HG02981 (cell line): ENCODE data around the gene RSPH1.
A peak's percentile ranks its signal among the peaks of the same experiment; 100 is the strongest.

Experiments used
- ATAC-seq: cut with Tn5 transposase; IDR thresholded peaks from one replicate; pipeline ENCODE4 v1.9.1; 2021; ENCODE audit warnings: mild to moderate bottlenecking, moderate library complexity; ENCODE audit not compliant: unreplicated experiment

Gene RSPH1

DNA sequence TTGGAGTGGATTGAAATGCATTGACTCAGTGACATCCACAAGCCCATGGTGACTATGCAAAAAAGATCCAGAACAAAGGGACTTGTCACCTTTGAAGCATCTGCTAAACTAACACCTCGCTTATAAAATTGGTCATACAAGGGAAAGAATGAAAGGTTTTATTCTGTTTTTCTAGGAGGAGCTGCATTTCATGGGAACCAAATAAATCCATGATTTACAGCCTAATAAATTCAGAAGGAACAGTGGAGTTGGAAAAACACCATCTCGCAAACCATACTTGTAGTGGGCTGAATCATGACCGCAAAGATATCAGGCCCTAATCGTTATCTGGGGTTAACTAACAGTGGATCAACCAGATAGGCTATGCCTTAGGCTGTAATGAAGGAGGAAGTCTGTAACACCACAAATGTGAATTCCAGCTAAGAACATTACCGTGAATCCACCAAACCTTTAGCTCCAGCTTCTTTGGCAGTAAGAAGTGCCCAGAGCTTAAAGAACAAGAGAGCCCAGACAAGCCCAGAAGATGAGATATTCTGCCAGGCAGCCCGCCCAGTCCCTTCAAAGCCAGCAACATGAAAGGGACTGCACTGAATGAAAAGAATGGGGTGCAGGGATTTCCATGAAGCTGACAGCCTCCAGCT lies 27.4 kb downstream of the RSPH1 start:
- ATAC-seq, result no peak

- no peak for ATAC-seq
These were observed 28.7 kb downstream of the RSPH1 start for GRCh38 chr21:42467140-42467983.

- ATAC-seq, result no peak
These were observed 29.3 kb downstream of the RSPH1 start for GRCh38 chr21:42466700-42467099.

- ATAC-seq, result peak; percentile 27
These were observed 30.3 kb downstream of the RSPH1 start for GRCh38 chr21:42465803-42466127.

DNA sequence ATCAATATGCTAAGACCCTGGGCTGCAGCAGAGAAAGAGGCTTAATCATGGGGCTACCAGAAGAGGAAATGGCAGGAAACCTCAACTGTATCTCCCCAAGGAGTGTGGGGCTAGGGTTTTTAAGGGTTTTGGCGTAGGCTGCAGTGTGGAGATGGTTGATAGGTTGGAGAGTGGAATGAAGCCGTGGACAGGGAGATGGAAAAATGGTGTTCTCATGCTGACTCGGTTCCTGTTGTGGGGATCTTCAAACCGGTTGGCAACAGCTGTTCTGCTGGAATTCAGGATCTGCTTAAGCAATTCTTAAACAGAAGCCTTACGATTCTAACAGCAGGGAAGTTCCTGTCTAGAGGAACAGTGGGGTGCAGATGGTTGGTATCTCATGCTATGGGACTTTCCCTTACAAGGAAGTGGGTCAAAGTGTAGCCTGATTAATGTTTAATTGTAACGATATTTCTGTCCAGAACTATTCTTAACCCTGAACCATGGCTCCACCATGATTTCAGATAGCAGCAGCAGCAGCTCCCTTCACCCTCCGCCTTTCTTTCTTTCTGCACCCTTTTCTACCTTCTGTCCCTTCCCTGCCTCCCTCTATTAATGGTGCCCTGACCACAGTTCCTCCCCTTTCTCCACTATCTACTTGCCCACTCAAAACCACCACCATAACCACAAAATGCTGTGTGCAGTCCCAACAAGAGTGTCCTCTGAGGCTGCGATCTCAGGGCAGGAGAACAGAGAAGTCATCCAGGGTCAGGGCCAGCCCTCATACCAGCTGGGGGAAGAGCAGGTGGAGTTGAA lies 30.8 kb downstream of the RSPH1 start:
- peak; percentile 15 for ATAC-seq

DNA sequence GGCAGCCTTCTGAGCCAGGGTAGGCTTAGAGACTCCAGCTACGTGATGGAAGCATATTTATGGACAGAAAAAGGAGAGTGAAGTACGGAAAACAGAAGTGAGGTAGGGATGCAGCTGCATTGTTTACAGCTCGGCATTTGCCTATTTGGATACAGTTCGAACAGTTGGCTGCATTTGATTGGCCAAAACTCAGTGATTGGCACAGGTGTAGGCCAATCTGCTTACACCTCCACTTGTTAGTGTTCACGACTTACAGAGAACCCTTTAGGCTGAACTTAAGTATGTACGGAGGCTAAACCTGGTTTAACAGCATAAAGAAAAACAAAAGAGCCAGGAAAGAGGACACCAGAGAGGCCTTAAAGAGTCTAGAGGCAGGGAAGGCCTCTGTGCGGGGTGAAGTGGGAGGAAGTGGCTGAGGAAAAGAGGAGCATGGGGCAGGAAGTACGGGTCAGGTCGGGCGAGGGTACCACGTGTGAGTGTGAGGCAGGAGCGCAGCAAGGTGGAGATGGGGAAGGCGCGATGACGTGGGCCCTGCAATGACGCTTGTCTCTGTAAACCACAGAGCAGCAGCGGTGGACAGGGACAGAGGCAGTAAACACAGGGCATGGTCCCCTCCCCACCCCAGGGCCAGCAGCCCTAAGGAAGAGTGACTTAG lies 32.0 kb downstream of the RSPH1 start:
- ATAC-seq, result no peak

DNA sequence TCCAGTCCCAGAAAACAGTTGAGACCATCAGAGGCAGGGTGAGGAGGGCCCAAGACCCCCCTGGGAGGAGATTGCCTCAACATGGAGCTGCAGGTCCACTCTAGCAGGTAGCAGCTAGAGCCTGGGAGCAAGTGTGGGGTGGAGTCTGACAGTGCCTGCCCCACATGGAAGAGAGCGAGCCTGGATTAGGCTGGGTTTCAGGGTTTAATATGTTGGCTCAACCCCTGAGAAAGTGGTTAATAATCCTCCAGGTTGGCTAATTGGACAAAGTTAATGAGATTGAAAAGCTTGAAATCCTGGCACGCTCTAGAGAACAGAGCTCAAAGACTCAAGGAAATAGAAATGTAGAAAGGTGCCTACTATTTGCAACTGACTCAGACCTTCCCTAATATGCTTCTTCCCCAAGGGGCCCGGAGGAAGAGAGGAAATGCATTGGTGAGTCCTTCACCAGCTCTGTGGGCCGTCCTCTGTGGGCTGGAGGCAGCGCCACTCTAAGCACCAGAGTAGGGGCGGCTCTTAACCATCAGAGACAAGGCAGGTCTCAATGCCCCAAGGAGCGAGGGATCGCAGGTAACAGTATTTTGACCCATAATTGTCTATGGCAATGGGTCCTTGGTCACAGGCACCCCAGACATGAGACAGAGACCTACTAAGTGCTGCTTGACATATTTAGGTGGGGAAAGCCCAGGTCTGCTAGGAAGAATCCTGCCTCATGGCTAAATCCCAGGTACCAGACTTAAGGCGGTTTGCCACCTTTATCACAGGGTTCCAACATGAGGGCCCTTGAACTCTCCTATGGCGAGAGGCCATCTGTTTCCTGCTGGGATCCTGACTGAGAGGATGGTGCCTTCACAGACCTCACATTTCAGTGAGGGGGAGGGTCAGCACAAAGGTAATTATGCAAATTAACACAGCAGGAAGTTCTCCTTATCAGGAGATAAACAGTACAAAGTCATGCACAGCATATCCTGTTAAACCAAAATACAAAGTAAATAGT lies 33.8 kb downstream of the RSPH1 start:
- no peak for ATAC-seq

DNA sequence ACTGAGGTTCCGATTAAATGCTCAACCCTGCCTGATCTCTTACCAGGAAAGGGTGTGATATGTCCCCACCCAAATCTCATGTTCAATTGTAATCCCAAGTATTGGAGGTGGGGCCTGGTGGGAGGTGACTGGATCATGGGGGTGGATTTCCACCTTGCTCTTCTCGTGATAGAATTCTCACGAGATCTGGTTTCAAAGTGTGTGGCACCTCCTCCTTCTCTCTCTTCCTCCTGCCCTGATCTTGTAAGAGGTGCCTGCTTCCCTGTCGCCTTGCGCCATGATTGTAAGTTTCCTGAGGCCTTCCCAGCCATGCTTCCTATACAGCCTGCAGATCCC lies 34.9 kb downstream of the RSPH1 start:
- ATAC-seq, result no peak

DNA sequence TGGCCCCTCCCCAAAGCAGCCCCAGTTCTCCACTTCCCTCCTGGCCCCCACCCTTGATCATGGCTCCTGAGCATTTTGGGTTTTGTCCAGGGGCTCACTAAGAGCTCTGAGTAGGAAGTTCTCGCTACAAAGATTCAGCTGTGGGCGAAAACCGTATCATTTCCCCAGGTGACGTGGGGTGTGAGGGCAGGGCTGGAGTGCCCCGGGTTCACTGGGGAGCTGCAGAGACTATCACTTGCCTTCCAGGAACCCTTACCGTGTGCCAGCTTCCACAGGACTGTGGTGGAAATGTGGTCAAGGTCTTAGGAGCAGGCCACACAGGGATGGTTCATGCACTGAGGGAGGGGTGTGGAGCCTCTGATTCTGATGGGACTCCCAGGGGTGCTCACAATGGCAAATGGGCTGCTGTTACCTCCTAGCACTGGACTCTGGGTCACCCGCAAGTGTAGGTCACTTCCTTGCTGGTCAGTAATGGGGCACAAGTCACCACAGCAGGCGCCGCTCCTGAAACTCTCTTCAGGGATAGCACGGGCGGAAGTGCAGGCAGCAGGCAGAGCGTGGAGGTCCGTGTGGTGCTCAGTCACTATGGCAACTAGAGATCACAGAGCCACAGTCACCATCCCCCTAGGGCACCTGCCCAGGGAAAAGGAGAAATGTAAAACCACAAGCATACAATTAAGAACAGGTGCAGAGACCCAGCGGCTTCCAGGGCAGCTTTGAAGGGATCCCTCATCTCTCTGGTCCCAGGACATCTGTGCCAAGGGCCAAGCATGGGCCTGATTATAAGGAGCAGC lies 35.4 kb downstream of the RSPH1 start:
- ATAC-seq, result peak; percentile 63

DNA sequence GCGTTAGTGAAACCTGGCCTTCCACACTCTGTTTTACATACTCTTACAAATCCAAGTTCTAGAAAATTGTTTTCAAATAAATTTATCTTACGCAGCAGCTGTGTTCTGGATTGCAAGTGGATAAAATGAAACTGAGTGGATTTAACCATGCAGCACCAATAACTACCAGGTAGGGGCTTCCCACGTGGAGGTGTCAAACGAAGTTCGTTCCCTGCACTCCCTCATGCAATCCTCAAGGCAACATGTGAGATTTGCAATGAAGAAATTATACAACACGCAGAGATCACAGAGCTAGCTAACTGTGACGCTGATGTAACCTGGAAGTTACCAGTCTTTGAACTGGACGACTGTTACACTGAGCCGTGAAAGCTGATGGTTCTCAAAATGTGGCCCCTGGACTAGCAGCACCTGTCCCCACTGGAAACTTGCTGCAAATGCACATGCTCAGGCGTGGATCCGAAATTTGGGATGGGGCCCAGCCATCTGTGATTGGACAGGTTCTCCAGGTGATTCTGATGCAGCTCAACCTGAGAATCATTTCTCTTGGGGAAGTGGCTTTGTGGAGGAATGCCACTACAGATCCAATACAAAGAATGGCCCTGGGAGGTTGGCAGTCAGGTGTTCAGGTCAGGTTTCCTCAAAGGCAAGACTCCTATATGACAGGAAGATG lies 36.3 kb downstream of the RSPH1 start:
- ATAC-seq, result no peak

DNA sequence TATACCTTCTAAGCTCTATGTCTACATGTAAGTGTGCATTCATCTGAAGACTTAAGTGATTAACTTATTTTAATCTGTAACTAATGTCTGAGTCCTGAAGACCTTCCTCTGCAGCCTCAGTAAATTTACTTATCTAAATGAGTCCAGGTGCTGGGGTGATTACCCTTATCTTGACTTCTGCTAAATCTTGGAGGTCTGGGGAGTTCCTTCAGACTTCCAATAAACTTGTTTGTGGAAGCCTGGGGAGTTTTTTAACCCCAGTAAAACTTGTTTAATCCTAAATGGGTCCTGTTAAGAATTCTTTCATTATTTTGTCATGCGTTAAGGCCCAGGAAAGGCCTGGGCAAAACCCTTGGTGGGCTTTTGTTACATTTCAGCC lies 37.0 kb downstream of the RSPH1 start:
- ATAC-seq, result no peak

- ATAC-seq, result no peak
These were observed 39.6 kb downstream of the RSPH1 start for GRCh38 chr21:42456457-42456856.

DNA sequence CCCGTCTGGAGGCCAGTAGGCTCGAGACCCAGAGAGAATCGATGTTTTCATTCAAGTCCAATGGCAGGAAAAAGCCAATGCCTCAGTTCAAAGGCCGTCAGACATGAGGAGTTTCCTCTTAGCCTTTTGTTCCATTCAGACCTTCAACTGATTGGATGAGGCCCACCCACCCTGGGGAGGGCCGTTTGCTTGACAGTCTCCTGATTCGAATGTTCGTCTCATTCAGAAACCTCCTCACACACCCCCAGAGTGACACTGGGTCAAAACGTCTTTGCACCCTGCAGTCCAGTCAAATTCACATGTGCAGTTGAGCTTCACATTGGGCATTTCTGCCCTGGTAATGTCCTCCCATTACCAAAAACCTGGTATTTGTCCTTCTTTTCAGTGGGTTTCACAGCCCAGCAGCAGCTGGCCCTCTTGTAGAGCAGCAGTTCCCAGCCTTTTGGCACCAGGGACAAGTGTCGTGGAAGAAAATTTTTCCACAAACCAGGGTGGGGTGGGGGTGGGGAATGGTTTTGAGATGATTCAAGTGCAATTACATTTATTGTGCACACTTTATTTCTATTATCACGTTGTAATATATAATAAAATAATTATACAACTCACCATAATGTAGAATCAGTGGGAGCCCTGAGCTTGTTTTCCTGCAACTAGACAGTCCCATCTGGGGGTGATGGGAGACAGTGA lies 40.1 kb downstream of the RSPH1 start:
- no peak for ATAC-seq

DNA sequence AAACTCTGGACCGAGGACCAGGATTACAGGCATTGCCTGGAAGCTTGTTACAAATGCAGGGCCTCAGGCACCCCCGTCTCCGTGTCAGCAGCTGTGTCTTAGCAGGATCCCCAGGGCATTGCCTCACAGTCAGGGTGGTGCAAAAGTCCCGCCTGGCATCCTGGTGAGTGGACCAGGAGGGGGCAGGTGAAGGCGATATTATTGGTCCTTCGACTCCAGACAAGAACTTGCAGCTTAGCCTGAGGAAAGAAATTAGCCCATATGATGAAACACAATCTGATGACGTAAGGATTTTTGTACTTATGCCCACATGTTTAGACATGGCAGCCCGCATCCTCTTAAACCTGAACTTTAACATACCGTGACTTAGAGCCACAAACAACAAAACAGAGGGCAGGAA lies 40.8 kb downstream of the RSPH1 start:
- ATAC-seq, result no peak

- ATAC-seq, result no peak
These were observed 41.2 kb downstream of the RSPH1 start for GRCh38 chr21:42454786-42455185.

- ATAC-seq, result no peak
These were observed 41.9 kb downstream of the RSPH1 start for GRCh38 chr21:42453986-42454570.

DNA sequence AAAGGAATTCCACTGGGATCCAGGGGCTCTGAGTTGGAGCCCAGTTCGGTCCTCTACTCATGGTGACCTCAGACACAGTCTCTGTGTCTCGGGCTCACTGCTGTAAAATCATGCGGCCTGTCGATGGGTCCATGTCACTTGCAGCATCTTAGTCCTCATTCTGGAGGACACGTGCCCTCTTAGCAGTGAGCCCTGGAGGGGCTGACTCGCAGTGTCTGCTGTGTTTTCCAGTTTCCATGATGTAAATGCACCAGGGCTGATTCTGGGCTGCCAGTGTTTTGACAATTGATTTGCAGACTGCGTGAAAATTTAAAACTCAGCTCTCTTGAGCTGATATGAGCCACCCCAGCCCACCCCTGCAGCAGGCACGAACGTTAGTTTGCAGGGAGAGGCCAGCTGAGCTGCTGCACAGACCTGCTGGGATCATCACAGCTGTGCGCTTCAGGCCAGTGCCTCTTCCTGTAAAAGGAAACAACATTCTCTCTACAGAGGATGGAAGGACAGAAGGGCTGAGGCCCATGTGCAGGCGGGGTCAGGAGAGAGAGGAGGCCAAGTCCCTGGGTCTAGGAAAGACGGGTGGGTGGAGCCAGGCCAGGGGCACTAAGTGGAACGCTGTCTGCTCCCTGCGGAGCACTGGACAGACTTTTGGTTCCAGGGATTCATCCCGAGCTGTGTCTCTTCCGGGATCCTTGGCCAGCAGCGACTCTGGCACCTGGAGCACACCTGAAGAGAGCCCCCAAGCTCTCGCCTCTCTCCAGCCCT lies 42.6 kb downstream of the RSPH1 start:
- ATAC-seq, result no peak
